NCI-H748 treated with DMSO at 0.1 percent for 48 hours (cell line): ENCODE results near the gene VIPR1.

Experiments used
- DNase-seq: peaks from one replicate; lab custom pipeline; 2025; lab: John Stamatoyannopoulos, UW

Gene VIPR1

DNA sequence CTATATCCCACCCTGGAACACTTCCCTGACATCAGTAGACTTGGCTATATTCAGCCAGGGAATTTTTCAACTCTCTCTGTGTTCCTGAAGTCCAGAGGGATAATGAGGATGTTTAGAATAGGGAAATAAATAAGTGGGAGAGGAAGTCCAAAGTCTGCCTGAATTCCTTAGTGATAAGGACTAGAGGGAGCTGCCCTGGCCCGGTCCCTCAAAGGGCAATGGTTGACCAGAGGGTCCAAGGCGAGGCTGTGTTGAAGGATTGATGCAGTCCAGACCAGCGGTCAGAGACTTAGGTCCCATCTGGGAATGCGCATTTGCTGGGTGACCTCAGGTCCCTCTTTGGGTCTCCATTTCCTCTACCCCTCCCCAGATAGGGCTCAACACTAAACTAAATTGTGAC is 7.9 kb downstream of the VIPR1 start:
- no peak for DNase-seq

DNA sequence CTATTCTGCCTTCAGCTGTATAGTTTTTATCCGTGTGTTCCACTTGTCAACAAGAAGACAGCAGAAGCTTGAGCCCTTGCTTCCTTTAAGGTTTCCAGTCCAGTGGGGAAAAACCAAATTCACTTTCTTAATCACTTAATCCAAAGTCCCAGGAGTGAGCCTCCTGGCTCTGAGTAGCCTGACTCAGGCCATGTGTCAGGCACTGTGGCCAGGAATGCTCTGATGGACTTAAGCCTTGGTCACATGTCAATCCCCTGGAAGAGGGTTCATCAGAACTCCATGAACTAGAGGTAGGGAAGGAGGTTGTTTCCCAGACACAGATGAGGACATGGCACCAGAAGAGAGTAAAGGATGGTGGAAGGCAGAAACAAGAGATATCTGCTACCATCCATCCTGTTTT is 8.8 kb downstream of the VIPR1 start:
- DNase-seq, result no peak

DNA sequence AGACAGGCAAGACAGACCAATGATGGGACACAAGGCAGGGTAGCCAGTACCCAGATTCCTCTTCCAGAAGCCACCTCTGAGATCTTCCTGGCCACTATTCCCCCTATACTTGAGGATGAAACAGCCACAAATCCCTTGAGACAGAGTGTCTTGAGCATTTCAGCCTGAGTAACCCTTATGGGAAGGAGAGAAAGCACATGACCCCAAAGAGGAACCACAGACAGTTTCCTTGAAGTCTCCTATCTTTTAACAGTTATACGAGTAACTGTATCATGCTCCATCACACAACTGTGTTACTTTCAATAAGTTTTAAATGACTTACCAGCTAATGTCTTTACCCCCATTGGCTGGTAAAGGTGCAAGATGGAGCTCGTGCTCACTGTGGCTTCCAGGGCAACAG is 9.3 kb downstream of the VIPR1 start:
- no peak for DNase-seq

GRCh38 chr3:42513121-42513520 is 10.7 kb downstream of the VIPR1 start:
- DNase-seq, result no peak

- DNase-seq, result no peak
These were observed 11.1 kb downstream of the VIPR1 start for GRCh38 chr3:42513521-42513920.

- no peak for DNase-seq
These were observed 12.4 kb downstream of the VIPR1 start for GRCh38 chr3:42514876-42515275.

DNA sequence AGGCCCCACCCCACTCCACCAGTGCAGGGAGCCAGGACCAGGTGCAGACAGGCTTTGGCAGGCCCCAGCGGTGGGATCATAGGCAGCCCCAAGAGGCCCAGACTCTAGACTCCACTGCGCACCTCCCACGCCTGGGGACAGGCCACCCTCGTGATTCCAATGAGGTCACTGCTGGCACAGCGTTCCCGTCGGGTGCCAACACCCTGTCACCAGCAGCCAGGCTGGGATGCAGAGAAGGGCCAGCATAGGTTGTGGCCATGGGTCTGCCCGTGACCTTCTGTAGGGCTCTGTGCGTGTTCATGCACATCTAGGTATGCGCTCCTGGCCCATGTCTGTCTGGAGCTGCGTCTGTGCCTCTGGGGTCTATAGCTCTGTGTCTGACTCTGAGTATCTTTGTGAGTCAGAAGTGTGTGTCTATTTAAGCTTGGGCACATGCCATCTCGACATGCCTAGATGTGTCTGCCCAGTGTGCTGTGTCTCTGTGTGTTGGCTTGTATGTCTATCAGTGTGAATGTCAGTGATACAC is 13.0 kb downstream of the VIPR1 start:
- no peak for DNase-seq

GRCh38 chr3:42515976-42516375 is 13.5 kb downstream of the VIPR1 start:
- DNase-seq, result no peak

- no peak for DNase-seq
These were observed 14.0 kb downstream of the VIPR1 start for GRCh38 chr3:42516443-42516842.

- DNase-seq, result no peak
These were observed 14.7 kb downstream of the VIPR1 start for GRCh38 chr3:42517117-42517516.

- no peak for DNase-seq
These were observed 16.5 kb downstream of the VIPR1 start for GRCh38 chr3:42518800-42519567.

- no peak for DNase-seq
These were observed 17.1 kb downstream of the VIPR1 start for GRCh38 chr3:42519568-42519962.

DNA sequence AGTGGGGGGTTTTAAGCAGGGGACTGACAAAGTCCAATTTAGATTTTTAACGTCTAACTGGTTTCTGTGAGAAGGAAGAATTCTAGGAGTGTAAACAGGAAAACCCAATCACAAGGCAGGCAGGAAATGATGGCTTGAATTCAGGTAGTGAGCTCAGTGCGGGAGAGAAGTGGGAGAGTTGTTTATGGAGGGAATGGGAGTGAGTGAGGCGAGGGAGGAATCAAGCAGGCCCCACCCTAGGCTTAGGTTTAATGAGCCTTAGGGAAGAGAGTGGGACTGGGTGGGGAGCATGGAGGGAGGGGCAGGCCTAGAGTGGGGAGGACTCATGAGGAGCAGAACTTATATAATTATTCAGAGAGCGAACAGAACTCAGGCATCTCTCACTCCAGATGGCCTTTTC is 17.9 kb downstream of the VIPR1 start:
- no peak for DNase-seq

DNA sequence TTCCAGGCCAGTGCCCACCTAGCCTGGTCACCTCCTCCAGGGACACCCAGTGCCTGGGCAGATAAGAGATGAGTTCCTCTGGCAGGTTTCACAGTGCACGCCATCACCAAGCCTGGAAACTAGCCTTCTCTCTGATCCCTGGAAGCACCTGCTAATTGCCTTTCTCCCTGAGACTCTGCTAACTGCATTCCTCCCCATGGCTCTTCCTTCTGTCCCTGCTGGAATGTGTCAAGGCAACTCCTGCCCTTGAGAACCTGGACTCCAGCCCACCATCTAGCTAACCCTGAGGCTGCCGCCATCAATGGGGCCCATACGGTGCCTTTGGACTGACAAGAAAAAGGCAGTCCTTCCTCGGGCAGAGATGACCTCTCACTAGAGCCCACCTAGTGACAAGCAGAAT is 18.5 kb downstream of the VIPR1 start:
- no peak for DNase-seq

DNA sequence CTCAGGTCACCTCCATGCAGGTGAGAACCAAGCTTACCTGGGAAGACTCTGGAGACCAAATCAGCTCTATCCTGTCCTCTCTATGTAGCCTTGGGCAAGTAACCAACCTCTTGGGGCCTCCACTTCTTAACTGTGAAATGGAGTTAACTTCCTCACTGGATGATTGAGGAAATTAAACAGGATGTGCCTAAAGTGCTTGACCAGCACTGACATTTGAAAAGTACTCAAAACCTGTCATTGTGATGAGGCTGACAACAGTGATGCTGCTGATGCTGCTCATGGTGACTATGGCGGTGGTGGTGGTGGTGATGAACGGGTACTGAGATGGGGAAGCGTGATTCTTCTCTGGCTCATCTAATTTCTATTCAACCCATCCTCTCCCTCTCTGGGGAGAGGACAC is 22.3 kb downstream of the VIPR1 start:
- no peak for DNase-seq

GRCh38 chr3:42525212-42525611 is 22.8 kb downstream of the VIPR1 start:
- no peak for DNase-seq

- no peak for DNase-seq
These were observed 23.4 kb downstream of the VIPR1 start for GRCh38 chr3:42525736-42526345.

DNA sequence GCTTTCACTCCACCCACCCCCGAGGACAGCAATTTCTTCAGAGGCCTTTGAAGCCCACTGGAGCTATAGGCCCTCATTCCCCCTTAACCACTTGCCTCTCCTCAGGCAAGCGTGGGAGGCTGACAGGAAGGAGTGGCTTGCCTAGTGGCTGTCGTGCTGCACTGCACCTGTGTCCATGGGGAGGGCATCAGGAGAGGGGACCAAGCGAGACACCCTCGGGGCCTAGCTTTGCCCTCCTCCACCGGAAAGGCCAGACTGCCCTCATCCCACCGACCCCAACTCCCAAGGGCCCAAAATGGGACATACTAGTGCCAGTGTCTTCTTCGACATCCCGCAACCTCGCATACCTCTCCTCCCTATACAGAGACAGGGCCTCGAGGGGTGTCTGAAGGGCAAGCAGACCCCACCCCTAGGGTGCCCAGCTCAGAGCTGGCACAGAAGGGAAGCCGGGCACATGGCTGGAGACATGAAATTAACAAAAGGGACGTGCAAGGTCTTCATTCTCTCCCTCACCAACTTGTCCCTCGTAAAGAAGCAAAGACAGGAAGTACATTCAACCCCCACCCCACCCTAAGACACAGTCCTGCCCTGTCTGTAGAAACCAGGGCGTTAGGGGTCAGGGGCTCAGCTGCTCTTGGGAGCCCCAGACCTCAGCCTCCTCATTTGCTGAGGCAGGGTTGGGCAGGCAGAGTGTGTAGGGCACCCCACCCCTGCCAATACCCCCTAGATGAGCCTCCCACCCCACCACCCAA is 24.3 kb downstream of the VIPR1 start:
- no peak for DNase-seq

GRCh38 chr3:42527368-42527917 is 25.0 kb downstream of the VIPR1 start:
- DNase-seq, result no peak

DNA sequence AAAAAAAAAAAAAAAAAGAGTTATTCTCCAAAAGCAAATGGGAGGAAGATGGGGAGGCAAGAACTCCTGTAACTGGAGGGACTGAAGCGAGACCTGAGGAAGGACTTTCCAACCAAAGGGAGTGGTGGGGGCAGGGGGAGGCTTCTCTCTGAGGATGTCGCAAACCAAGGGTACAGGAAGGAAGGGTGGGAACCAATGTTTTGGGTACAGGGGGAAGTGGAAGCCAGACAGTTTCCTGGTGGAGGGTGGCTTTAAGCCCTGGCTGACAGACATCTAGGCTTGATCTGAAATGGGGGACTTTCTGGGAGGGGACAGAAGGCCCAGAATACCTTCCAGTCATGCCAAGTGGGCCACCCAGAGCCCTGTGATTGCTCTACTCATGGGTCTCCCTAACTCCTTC is 27.0 kb downstream of the VIPR1 start:
- no peak for DNase-seq

DNA sequence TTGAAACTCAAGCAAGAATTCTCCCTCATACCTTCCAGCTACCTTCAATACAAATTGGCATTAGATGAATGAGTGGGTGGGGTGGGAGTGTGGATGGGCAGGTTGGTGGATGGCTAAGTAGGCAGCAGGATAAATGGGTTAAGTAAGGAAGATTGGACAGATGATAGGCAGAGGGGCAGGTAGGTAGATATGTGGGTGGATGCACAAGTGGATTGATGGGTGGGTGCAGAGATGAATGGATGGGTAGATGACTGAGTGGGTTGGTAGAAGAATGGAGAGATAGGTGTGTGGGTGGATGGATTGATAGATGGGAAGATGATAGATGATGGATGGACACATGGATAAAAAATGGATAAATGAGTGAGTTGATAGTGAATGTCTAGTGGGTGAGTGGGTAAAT is 27.6 kb downstream of the VIPR1 start:
- DNase-seq, result no peak

DNA sequence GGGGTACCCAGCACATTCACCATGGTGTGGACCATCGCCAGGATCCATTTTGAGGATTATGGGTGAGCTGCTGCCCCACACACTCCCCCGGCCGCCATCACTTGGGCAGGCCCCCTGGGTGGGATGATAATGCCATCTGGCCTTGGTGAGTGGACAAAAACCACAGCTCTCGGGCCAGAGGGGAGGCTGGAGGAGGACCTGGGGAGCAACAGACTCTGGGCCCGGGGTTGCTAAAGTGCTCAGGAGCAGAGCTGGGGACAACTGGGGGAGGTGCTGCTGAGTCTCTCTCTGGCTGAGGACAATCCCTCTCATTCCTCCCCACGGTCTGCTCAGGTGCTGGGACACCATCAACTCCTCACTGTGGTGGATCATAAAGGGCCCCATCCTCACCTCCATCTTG is 29.0 kb downstream of the VIPR1 start:
- no peak for DNase-seq

DNA sequence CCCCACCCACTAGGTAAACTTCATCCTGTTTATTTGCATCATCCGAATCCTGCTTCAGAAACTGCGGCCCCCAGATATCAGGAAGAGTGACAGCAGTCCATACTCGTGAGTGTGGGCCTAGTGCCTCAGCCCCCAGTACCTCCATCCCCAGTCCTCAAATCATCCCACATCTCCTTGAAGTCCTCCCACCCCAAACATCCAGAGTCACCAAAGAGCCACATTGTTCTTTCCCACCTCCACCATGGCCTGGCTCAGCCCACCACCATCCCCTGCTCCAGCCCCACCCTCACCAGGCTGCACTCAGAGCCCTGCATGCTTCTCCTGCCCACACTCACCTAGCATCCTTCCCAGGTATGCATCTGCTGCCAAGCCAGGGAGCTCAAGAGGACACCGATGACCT is 29.8 kb downstream of the VIPR1 start:
- DNase-seq, result no peak
